AG08395 (cell line): ENCODE measurements around the gene GPBP1L1.
"Not testable (repeated sequence)": the region's sequence is repeated elsewhere in the genome, so short reads cannot be mapped to it uniquely, and the experiment has no call there.

Source experiments
- DNase-seq: peaks from one replicate; pipeline ENCODE4 v3.0.0; 2012; ENCODE audit warnings: mixed read lengths, low spot score

GPBP1L1 gene, protein sequence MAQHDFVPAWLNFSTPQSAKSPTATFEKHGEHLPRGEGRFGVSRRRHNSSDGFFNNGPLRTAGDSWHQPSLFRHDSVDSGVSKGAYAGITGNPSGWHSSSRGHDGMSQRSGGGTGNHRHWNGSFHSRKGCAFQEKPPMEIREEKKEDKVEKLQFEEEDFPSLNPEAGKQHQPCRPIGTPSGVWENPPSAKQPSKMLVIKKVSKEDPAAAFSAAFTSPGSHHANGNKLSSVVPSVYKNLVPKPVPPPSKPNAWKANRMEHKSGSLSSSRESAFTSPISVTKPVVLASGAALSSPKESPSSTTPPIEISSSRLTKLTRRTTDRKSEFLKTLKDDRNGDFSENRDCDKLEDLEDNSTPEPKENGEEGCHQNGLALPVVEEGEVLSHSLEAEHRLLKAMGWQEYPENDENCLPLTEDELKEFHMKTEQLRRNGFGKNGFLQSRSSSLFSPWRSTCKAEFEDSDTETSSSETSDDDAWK

GRCh38 chr1:45686288-45687013, at the start of gene GPBP1L1:
Gene GPBP1L1, minus strand, starts transcription at chr1:45686533. Its CDS starts 27,446 bp downstream, at chr1:45659087.
- DNase-seq = peak; percentile 100

DNA sequence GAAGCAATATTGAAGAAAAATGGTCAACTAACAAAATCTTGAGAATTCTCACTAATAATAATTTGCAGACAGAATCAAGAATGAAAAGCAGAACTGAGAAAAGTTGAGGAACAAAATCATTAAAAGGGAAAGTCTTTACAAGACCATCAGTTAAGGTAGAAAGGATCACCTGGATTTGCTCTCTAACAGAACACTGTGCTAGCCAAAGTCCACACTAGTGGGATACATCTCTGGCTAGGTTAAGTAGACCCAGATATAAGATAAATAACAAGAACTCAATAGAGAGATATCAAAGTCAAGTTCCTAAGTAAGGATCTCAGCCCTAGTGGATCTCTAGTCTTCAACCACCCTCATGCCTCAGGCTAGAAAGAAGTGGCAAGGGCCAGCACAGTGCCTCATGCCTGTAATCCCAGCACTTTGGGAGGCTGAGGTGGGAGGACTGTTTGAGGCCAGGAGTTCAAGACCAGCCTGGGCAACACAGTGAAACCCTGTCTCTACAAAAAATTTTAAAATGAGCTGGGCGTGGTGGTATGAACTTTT, 44.5 kb upstream of the GPBP1L1 start:
- no peak for DNase-seq

DNA sequence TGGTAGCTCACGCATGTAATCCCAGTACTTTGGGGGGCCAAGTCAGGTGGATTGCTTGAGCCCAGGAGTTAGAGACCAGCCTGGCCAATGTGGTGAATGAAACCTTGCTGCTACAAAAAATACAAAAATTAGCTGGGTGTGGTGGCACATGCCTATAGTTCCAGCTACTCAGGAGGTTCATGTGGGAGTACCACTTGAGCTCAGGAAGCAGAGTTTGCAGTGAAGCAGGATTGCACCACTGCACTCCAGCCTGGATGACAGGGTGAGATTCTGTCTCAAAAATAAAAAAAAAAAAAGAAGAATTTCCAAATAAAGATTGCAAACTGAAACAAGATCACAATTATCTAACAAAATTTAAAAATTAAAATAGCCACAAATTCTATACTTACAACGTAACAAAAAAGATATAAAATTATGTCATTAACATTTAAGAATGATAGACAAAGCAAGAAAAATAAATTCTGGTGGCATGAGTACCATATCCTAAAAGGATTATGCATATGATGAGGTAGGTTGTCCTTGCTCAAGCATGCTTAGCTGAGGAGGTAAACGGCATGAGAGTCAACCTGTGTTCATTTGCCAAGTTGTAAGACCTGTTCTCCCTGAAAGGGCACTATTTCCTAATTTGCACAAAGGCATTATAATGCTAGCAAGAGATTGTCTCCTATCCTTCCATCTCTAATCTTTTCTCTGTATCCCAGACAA, 43.9 kb upstream of the GPBP1L1 start:
- DNase-seq = no peak

DNA sequence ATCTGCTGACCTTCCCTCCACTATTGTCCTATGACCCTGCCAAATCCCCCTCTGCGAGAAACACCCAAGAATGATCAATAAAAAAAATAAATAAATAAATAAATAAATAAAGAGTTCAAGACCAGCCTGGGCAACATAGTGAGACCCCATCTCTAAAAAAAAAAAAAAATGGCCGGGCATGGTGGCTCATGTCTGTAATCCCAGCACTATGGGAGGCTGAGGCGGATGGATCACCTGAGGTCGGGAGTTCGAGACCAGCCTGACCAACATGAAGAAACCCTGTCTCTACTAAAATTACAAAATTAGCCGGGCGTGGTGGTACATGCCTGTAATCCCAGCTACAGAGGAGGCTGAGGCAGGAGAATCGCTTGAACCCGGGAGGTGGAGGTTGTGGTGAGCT, 39.7 kb upstream of the GPBP1L1 start:
- DNase-seq = not testable (repeated sequence)

- DNase-seq = no peak
Measured at GRCh38 chr1:45723248-45723930, 37.1 kb upstream of the GPBP1L1 start.

DNA sequence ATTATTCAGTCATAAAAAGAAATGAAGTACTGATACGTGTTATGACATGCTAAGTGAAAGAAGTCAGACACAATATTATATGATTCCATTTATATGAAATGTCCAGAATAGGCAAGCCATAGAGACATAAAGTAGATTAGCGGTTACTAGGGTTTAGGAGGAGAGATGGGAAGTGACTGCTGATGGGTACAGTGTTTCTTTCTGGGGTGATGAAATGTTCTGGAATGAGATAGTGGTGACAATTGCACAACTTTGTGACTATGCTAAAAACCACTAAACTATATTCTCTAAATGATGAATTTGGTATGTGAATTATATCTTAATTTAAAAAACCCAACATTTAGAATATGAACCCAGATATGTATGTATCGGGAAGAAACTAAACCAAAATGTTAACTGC, 36.5 kb upstream of the GPBP1L1 start:
- peak; percentile 2 for DNase-seq

GRCh38 chr1:45721207-45721606, 34.9 kb upstream of the GPBP1L1 start:
- peak; percentile 47 for DNase-seq

- no peak for DNase-seq
Measured at GRCh38 chr1:45718289-45718688, 32.0 kb upstream of the GPBP1L1 start.

GRCh38 chr1:45717386-45717785, 31.1 kb upstream of the GPBP1L1 start:
- not testable (repeated sequence) for DNase-seq

GRCh38 chr1:45716700-45717099, 30.4 kb upstream of the GPBP1L1 start:
- DNase-seq = no peak

DNA sequence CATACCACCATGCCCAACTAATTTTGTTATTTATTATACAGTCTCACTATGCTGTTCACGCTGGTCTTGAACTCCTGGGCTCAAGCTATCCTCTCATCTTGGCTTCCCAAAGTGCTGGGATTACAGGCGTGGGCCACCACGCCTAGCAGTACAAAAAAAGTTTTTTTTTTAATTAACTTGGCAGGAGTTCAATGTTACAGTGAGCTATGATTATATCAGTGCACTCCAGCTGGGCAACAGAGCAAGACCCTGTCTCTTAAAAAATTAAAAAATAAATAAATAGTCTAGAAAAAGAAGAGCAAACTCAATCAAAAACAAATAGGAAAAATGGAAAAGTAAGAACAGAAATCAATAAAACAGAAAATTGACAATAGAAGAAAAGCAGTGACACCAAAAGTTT, 27.4 kb upstream of the GPBP1L1 start:
- DNase-seq = no peak

DNA sequence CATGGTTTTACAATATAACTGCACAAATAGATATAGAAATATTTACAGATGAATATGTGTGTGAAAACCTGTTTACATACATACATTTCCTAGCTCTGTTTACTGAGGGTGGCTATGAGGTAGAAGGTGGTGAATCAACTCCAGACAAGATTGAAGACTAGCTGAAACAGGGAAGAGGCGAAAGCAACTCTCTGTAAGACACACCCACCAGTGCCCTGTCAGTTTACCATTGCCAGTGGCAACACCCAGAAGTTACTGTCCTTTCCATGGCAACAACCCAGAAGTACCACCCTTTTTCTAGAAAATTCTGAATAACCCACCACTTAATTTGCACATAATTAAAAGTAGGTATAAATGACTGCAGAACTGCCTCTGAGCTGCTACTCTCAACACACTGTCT, 18.3 kb upstream of the GPBP1L1 start:
- no peak for DNase-seq

DNA sequence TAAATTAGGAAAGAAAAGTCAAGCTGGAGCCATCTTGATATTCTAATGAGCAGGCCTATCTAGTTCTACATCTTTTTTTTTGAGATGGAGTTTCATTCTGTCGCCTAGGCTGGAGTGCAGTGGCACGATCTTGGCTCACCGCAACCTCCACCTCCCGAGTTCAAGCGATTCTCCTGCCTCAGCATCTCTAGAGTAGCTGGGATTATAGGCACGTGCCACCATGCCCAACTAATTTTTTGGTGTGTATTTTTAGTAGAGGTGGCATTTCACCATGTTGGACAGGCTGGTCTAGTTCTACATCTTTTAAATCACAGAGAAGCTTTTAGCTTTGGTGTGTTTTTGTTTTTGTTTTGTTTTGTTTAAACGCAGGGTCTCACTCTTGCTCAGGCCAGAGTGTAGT, 8.5 kb upstream of the GPBP1L1 start:
- no peak for DNase-seq

- DNase-seq = not testable (repeated sequence)
Measured at GRCh38 chr1:45693811-45694210, 7.5 kb upstream of the GPBP1L1 start.

- DNase-seq = peak; percentile 87
Measured at GRCh38 chr1:45687754-45688740, 1.7 kb upstream of the GPBP1L1 start, which contains the start of gene TMEM69. Gene TMEM69, plus strand, starts transcription at chr1:45688181. Its CDS starts 2,888 bp downstream, at chr1:45691069.

- peak; percentile 97 for DNase-seq
Measured at GRCh38 chr1:45687014-45687753, 851 bp upstream of the GPBP1L1 start.

GRCh38 chr1:45686015-45686287, 382 bp downstream of the GPBP1L1 start:
- peak; percentile 7 for DNase-seq

DNA sequence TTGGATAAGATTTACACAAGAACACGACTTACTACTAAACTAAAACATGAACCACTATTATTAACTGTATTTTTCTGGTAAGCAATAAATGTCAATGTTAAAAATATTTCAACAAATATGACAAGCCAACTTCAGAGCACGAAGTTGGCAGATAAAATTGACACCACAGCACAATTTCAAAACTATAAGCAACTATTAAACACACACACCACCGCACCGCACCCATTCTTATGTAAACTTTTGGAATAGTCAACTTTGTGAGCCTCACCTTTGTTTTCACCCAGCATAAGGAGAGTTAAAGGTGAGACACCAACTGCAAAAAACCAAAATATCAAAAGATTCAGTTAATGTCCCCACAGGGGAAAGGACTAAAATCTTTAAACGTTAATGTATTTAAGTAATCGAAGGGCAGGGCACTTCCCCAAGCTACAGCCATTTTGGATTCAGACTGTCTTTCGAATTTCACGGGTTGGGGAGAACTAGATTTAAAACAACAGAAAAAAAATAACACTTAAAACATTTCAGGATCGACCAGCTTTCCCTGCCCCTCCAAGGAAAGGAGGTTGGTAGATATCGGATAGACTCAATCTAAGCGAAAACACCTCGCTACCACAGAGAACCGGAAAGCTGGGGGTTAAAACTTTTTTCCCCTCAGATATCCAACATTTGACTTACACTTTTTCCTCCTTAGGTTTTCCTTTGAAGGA, 872 bp downstream of the GPBP1L1 start:
- DNase-seq = peak; percentile 2

- DNase-seq = no peak
Measured at GRCh38 chr1:45684402-45684801, 1.9 kb downstream of the GPBP1L1 start.
